H1 (cell line): Measurements from ENCODE around the gene SUSD1. TPM values are rescaled to one million over a fixed set of nuclear protein-coding genes. Genes with fewer than 3 reads are reported as not detected.

Experiments used
- CTCF ChIA-PET: fragments of 300-600 bp; sonication (Branson Sonifier 250); formaldehyde crosslinking; loops from one replicate; lab custom pipeline; 2021; ENCODE audit not compliant: partially characterized antibody; lab: Charles Lee
- POLR2A ChIA-PET: fragments of 300-600 bp; sonication (Branson Sonifier 250); formaldehyde crosslinking; loops from one replicate; lab custom pipeline; 2021; ENCODE audit warnings: inconsistent platforms; ENCODE audit not compliant: partially characterized antibody; lab: Charles Lee
- DNase-seq, 2 experiments: peaks; one replicate each; pipeline versions ENCODE4 v3.0.0 to v3.0.0-alpha.2; 2010 to 2022; ENCODE audit warnings: low spot score in 2 of 2, low read depth in 1 of 2, mixed read lengths in 1 of 2
- FAIRE-seq: peaks from 2 replicates; lab custom pipeline; 2011; peaks lifted over from hg19 to GRCh38; lab: Jason Lieb, UNC
- H2AFZ ChIP-seq: 2 replicates; pipeline ENCODE4 v1.8.1; 2012; ENCODE audit warnings: low read length, inconsistent platforms
- H2AK5ac ChIP-seq: 2 replicates; pipeline ENCODE4 v1.6.1; 2013; ENCODE audit warnings: low read depth, low read length
- H2BK120ac ChIP-seq: replicated peaks from 2 replicates; pipeline ENCODE3; 2013; ENCODE audit warnings: low read depth, low read length, inconsistent platforms
- H2BK12ac ChIP-seq: 2 replicates; pipeline ENCODE4 v1.6.1; 2013; ENCODE audit warnings: low read depth, low read length
- H2BK15ac ChIP-seq: 2 replicates; pipeline ENCODE4 v1.6.1; 2013; ENCODE audit warnings: low read length
- H2BK20ac ChIP-seq: 2 replicates; pipeline ENCODE4 v1.6.1; 2013; ENCODE audit warnings: low read length
- H2BK5ac ChIP-seq: 2 replicates; pipeline ENCODE4 v1.6.1; 2013; ENCODE audit warnings: low read depth, low read length
- H3K14ac ChIP-seq: 2 replicates; pipeline ENCODE4 v1.6.1; 2013; ENCODE audit warnings: inconsistent platforms; ENCODE audit not compliant: insufficient read length
- H3K18ac ChIP-seq: 2 replicates; pipeline ENCODE4 v1.6.1; 2013; ENCODE audit warnings: low read length; ENCODE audit errors: extremely low read depth
- H3K23ac ChIP-seq: 2 replicates; pipeline ENCODE4 v1.6.1; 2013; ENCODE audit warnings: inconsistent platforms; ENCODE audit not compliant: insufficient read length
- H3K23me2 ChIP-seq: 2 replicates; pipeline ENCODE4 v1.6.1; 2013; ENCODE audit warnings: low read depth, low read length
- H3K27ac ChIP-seq: 2 replicates; pipeline ENCODE4 v1.6.1; 2011; ENCODE audit warnings: low read depth, low read length, inconsistent platforms
- H3K27me3 ChIP-seq, 4 experiments: replicated peaks in 1 of 4; 1 replicate in 1 of 4; 2 replicates in 3 of 4; pipeline versions ENCODE4 v1.6.1 to v1.8.1; 2011 to 2013; ENCODE audit warnings: low read length in 3 of 4, mild to moderate bottlenecking in 3 of 4, inconsistent platforms in 2 of 4, mixed read lengths in 2 of 4, moderate library complexity in 1 of 4; ENCODE audit not compliant: control insufficient read depth in 3 of 4, insufficient read depth in 3 of 4; ENCODE audit errors: extremely low read depth in 1 of 4
- H3K36me3 ChIP-seq, 4 experiments: 2 replicates each; pipeline versions ENCODE4 v1.6.1 to v1.8.1; 2011 to 2013; ENCODE audit warnings: mild to moderate bottlenecking in 4 of 4, low read length in 3 of 4, moderate library complexity in 2 of 4, control low read depth in 1 of 4, inconsistent platforms in 1 of 4; ENCODE audit not compliant: insufficient read depth in 4 of 4, control insufficient read depth in 2 of 4
- H3K4ac ChIP-seq: replicated peaks from 2 replicates; pipeline ENCODE3; 2013; ENCODE audit warnings: low read length, low read depth, mixed read lengths, inconsistent platforms; ENCODE audit not compliant: insufficient read length
- H3K4me1 ChIP-seq, 4 experiments: replicated peaks in 1 of 4; 1 replicate in 1 of 4; 2 replicates in 3 of 4; pipeline versions ENCODE4 v1.6.1 to v1.8.1; 2011 to 2013; ENCODE audit warnings: low read length in 3 of 4, inconsistent platforms in 2 of 4, mixed read lengths in 1 of 4; ENCODE audit not compliant: insufficient read depth in 4 of 4, control insufficient read depth in 3 of 4
- H3K4me2 ChIP-seq, 2 experiments: 2 replicates each; pipeline versions ENCODE4 v1.6.1 to v1.8.1; 2011 to 2013; ENCODE audit warnings: low read depth in 2 of 2, low read length in 2 of 2, control low read depth in 1 of 2, inconsistent platforms in 1 of 2, mild to moderate bottlenecking in 1 of 2; ENCODE audit not compliant: insufficient read depth in 1 of 2
- H3K4me3 ChIP-seq, 4 experiments: fragments of 200-600, 300-600 bp in 1 of 4; sonication (generic), shearing (Covaris generic), sonication (Bioruptor Twin) in 1 of 4; 2 replicates each; pipeline versions ENCODE4 v1.5.1 to v1.8.1; 2011 to 2016; ENCODE audit warnings: low read length in 4 of 4, low read depth in 3 of 4, control low read depth in 2 of 4, inconsistent platforms in 2 of 4, mild to moderate bottlenecking in 2 of 4, mixed read lengths in 1 of 4, moderate library complexity in 1 of 4; ENCODE audit not compliant: insufficient read depth in 2 of 4; ENCODE audit errors: extremely low read depth in 1 of 4
- H3K56ac ChIP-seq: replicated peaks from 2 replicates; pipeline ENCODE3; 2013; ENCODE audit warnings: low read depth, mild to moderate bottlenecking, mixed read lengths, low read length, inconsistent platforms; ENCODE audit not compliant: insufficient read length
- H3K79me1 ChIP-seq: 2 replicates; pipeline ENCODE4 v1.6.1; 2013; ENCODE audit warnings: low read depth, low read length, control low read depth
- H3K79me2 ChIP-seq, 2 experiments: 2 replicates each; pipeline versions ENCODE4 v1.6.1 to v1.8.1; 2012 to 2013; ENCODE audit warnings: low read length in 2 of 2, mild to moderate bottlenecking in 2 of 2, inconsistent platforms in 1 of 2; ENCODE audit not compliant: insufficient read depth in 2 of 2, control insufficient read depth in 1 of 2
- H3K9ac ChIP-seq, 4 experiments: replicated peaks in 1 of 4; 1 replicate in 1 of 4; 2 replicates in 3 of 4; pipeline versions ENCODE4 v1.6.1 to v1.8.1; 2011 to 2013; ENCODE audit warnings: low read depth in 3 of 4, low read length in 3 of 4, control low read depth in 2 of 4, mild to moderate bottlenecking in 2 of 4, moderate library complexity in 2 of 4, inconsistent platforms in 1 of 4; ENCODE audit errors: extremely low read depth in 1 of 4
- H3K9me3 ChIP-seq, 2 experiments: 2 replicates each; pipeline versions ENCODE4 v1.6.1 to v1.8.1; 2012 to 2013; ENCODE audit warnings: mild to moderate bottlenecking in 2 of 2, moderate library complexity in 2 of 2, control low read depth in 1 of 2, inconsistent platforms in 1 of 2, low read depth in 1 of 2, low read length in 1 of 2, mixed read lengths in 1 of 2; ENCODE audit not compliant: insufficient read depth in 2 of 2
- H4K20me1 ChIP-seq, 2 experiments: replicated peaks in 1 of 2; 2 replicates each; pipeline versions ENCODE3 to v1.8.1; 2011 to 2013; ENCODE audit warnings: inconsistent platforms in 2 of 2, low read length in 2 of 2, mild to moderate bottlenecking in 1 of 2; ENCODE audit not compliant: insufficient read depth in 2 of 2, control insufficient read depth in 1 of 2
- H4K5ac ChIP-seq: 2 replicates; pipeline ENCODE4 v1.6.1; 2013; ENCODE audit warnings: low read length, low read depth, mixed read lengths, inconsistent platforms; ENCODE audit not compliant: insufficient read length
- H4K8ac ChIP-seq: 2 replicates; pipeline ENCODE4 v1.8.0; 2013; ENCODE audit warnings: mild to moderate bottlenecking, moderate library complexity, low read length, inconsistent platforms; ENCODE audit not compliant: insufficient read depth; ENCODE audit errors: extremely low read depth
- H4K91ac ChIP-seq: replicated peaks from 2 replicates; pipeline ENCODE3; 2013; ENCODE audit warnings: low read length, mixed read lengths, inconsistent platforms; ENCODE audit not compliant: insufficient read length
- CTCF ChIP-seq, 3 experiments: IDR thresholded peaks; 1 replicate in 2 of 3; 2 replicates in 1 of 3; pipeline versions ENCODE4 v1.5.1 to v1.6.1; 2011; ENCODE audit warnings: low read length in 3 of 3, mild to moderate bottlenecking in 3 of 3, inconsistent platforms in 2 of 3, low read depth in 1 of 3, moderate library complexity in 1 of 3; ENCODE audit not compliant: insufficient read depth in 1 of 3; ENCODE audit errors: control extremely low read depth in 1 of 3
- E2F6 ChIP-seq: IDR thresholded peaks from 2 replicates; pipeline ENCODE4 v1.6.1; 2012; ENCODE audit warnings: inconsistent platforms
- EP300 ChIP-seq, 2 experiments: IDR thresholded peaks; 1 replicate in 1 of 2; 2 replicates in 1 of 2; pipeline ENCODE4 v1.6.1; 2011 to 2012; ENCODE audit warnings: low read depth in 2 of 2, low read length in 2 of 2, mild to moderate bottlenecking in 2 of 2, borderline replicate concordance in 1 of 2, inconsistent platforms in 1 of 2, moderate library complexity in 1 of 2
- GABPA ChIP-seq: IDR thresholded peaks from 2 replicates; pipeline ENCODE4 v1.6.1; 2011; ENCODE audit warnings: mild to moderate bottlenecking, low read length, moderate library complexity, borderline replicate concordance; ENCODE audit not compliant: insufficient read depth
- HDAC6 ChIP-seq: IDR thresholded peaks from one replicate; pipeline ENCODE4 v1.7.1; 2012; ENCODE audit warnings: low read depth, mild to moderate bottlenecking, inconsistent platforms, low read length, moderate library complexity
- JUND ChIP-seq: IDR thresholded peaks from 2 replicates; pipeline ENCODE4 v1.6.1; 2011; ENCODE audit warnings: mild to moderate bottlenecking, improper control_type of control experiment, low read length
- PHF8 ChIP-seq: fragments of 200-600 bp; sonication (generic); conservative IDR thresholded peaks from 2 replicates; pipeline ENCODE4 v1.7.1; 2012; ENCODE audit warnings: low read depth, mild to moderate bottlenecking, inconsistent platforms, low read length, moderate library complexity
- POLR2A ChIP-seq, 2 experiments: IDR thresholded peaks; 1 replicate in 1 of 2; 2 replicates in 1 of 2; pipeline ENCODE4 v1.6.1; 2011; ENCODE audit warnings: low read depth in 2 of 2, low read length in 2 of 2, mild to moderate bottlenecking in 2 of 2; ENCODE audit errors: control extremely low read depth in 1 of 2
- SAP30 ChIP-seq: fragments of 300-600 bp; sonication (generic); IDR thresholded peaks from 2 replicates; pipeline ENCODE4 v1.7.1; 2012; ENCODE audit warnings: low read length, moderate library complexity, mild to moderate bottlenecking, inconsistent platforms; ENCODE audit not compliant: insufficient read depth, insufficient replicate concordance
- SP2 ChIP-seq: IDR thresholded peaks from 2 replicates; pipeline ENCODE4 v1.6.1; 2012; ENCODE audit warnings: mild to moderate bottlenecking, low read length, inconsistent platforms
- TAF1 ChIP-seq: IDR thresholded peaks from 2 replicates; pipeline ENCODE4 v1.6.1; 2011; ENCODE audit warnings: mild to moderate bottlenecking, low read depth, low read length
- TCF12 ChIP-seq: IDR thresholded peaks from 2 replicates; pipeline ENCODE4 v1.6.1; 2011; ENCODE audit warnings: low read depth, mild to moderate bottlenecking, low read length
- polyA plus RNA-seq, 7 experiments: library from polyadenylated mRNA; depleted of rRNA in 3 of 7; stranded (reverse) in 5 of 7; unstranded in 2 of 7; fragments of >200 nt in 5 of 7; fragments of 200-250 nt in 2 of 7; gene quantifications; 1 replicate in 5 of 7; 2 replicates in 1 of 7; 4 replicates in 1 of 7; pipeline versions ENCODE4 v1.2.1 to v1.2.3, GENCODE V29; 2011 to 2013; ENCODE audit warnings: missing spikeins in 2 of 7, mixed read lengths in 2 of 7
- total RNA-seq: library from RNA; stranded (reverse); fragmentation: NEBNext Ultra II Directional; extraction: Animal tissue kit (Norgen Biotek cat#: 25700); gene quantifications from 2 replicates; pipeline ENCODE4 v1.2.1, GENCODE V29; 2021

Gene SUSD1
- total and polyA plus RNA-seq, 2 of the 8 experiments (the other 6 are each of a cell fraction or from before 2014, with no cell fraction given) = 2.8 to 7.2 TPM

GRCh38 chr9:112063151-112063550 is 111.9 kb downstream of the SUSD1 start:
- Histone ChIP-seq H2BK20ac (no peak overlapping the region), H2BK5ac (no peak overlapping the region), H4K91ac (no peak overlapping the region), H3K79me1 (no peaks in the 10 kb centered on the region), H3K14ac (no peak overlapping the region), H3K23me2 (no peaks in the 10 kb centered on the region), H2BK15ac (no peak overlapping the region), H3K9ac (no peak overlapping the region), H3K18ac (no peak overlapping the region), H2BK120ac (no peak overlapping the region), H3K27me3 (no peaks in the 10 kb centered on the region), H2BK12ac (no peak overlapping the region), H3K36me3 (no peaks in the 10 kb centered on the region), H3K56ac (no peak overlapping the region), H3K4me3 (no peak overlapping the region), H3K4me2 (no peak overlapping the region), H3K27ac (no peak overlapping the region), H4K8ac (no peak overlapping the region), H2AFZ (no peak overlapping the region), H3K23ac (no peak overlapping the region), H4K20me1 (no peaks in the 10 kb centered on the region), H2AK5ac (no peak overlapping the region), H3K79me2 (no peaks in the 10 kb centered on the region), H3K4me1 (peaks cover 2 to 9% (median 2%) of the 10 kb centered on the region in 4 experiments; a peak in 5 of 7 replicates), H3K9me3 (peaks cover 4 to 7% of the 10 kb centered on the region in 2 experiments; a peak in 2 of 4 replicates), H3K4ac (no peak overlapping the region), H4K5ac (no peak overlapping the region)
- ChIA-PET POLR2A (no interaction called here), CTCF (no interaction called here)
- FAIRE-seq (no peak), DNase-seq (no peak)
- no peak for TF ChIP-seq HDAC6
- no peak for TF ChIP-seq E2F6
- no peak for TF ChIP-seq POLR2A (IDR thresholded peaks at IDR 0.05; ENCODE audit: control extremely low read depth in 1 of 2, low read depth in 2 of 2, low read length in 2 of 2)
- TF ChIP-seq GABPA = no peak
- no peak for TF ChIP-seq EP300 (IDR thresholded peaks at IDR 0.05; ENCODE audit: borderline replicate concordance in 1 of 2, low read depth in 2 of 2, low read length in 2 of 2)
- TF ChIP-seq CTCF (IDR thresholded peaks at IDR 0.05; ENCODE audit: control extremely low read depth in 1 of 3, insufficient read depth in 1 of 3, low read depth in 1 of 3, low read length in 3 of 3) = no peak
- TF ChIP-seq TAF1 = no peak
- TF ChIP-seq TCF12 = no peak
- no peak for TF ChIP-seq SP2
- TF ChIP-seq SAP30 = no peak
- no peak for TF ChIP-seq PHF8
- TF ChIP-seq JUND = no peak
